Stimulated activated CD4-positive, alpha-beta T cell treated with anti-CD3 and anti-CD28 coated beads, Interleukin-1b, Interleukin-23, amount 100 ng/mL, for 24 hours (primary cell): ENCODE data around the gene GNG2.

Source experiments
- DNase-seq, 4 experiments: peaks; one replicate each; pipeline ENCODE4 v3.0.0-alpha.2; 2020; ENCODE audit warnings: low read depth in 4 of 4, low spot score in 1 of 4

Gene GNG2

DNA sequence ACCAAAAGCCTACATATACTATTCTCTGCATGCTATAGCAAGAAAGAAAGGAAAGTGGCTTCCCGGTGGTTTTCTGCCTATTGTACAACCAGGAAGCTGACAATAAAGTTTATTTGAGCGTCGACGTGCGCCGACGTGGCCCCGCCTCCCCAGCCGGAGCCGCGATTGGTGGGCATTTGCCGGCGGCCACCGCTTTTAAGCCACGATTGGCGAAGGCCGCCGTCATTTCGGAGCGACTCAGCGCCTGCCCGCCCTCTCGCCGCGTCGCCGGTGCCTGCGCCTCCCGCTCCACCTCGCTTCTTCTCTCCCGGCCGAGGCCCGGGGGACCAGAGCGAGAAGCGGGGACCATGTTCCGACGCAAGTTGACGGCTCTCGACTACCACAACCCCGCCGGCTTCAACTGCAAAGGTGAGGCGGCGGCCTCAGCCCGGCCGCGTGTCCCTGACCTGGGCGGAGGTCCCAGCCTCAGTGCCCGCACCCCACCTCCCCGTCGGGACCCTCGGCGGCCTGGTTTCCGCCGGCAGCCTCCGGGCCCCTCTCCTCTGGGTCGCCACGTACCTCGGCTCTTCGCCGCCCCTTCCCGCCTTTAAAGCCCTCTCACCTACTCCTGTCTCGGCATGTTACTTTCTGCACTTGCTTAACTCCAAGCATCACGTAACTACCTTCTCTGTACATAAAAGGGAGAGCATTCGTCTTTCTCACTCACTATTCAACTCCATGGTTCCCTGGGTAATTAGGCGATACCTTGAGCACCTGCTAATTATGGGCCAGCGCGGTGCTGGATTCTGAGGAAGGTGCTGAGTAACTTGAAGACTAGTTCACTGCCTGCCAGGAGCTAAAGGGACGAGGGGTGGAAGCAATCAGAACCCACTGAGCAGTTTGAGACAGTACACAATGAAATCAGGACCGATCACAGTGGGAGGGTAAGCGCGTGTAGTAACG, 129.2 kb downstream of the GNG2 start, which contains the start of gene RTRAF:
Gene RTRAF, plus strand, starts transcription at position 254 of the 942 bp plus-strand sequence. Its CDS starts 94 bp downstream, at position 348.
- DNase-seq: peak; percentile 76 to 88 (median 82)

DNA sequence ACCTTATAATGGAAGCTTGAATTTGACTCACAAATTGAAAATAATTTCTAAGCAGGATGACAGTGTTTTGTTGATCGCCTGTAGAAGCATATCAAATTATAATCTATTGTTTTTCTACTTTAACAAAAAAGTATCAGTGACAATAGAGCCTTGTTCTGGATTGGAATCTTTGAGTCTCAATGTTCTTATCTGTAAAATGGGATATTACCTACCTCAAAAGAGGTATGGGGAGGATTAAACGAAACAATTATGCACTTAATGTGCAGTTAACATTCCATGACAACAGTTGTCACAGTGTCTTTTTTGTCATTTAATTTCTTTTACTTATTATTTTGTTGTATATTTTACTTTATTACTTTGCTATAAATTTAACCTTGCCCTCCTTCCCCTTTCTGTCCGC, 130.1 kb downstream of the GNG2 start:
- DNase-seq: no peak

DNA sequence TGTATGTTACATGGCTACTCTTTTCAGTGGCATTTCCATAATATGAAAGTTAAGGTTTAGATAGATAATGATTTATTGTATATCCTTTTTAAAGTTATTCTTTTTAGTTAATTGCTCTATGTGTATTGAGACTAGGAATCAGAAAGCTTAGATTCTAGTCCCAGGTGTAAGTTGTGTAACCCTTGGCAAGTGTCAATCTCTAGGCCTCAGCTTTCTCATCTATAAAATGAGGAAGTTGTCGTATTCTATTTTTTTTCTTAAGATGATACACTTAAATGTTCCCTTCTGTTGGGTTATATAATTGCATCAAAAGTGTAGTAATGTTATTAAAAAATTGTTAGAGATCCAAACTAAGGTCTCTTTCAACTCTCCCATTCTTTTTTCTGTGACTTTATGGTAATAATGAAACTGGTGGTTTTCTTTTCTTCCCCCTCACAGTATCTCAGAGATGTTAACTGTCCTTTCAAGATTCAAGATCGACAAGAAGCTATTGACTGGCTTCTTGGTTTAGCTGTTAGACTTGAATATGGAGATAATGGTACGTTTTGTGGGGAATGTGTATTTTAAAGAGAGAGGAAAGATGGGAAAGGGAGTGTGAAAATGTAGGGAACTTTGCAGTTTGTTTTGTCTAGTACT, 133.0 kb downstream of the GNG2 start:
- no peak for DNase-seq

DNA sequence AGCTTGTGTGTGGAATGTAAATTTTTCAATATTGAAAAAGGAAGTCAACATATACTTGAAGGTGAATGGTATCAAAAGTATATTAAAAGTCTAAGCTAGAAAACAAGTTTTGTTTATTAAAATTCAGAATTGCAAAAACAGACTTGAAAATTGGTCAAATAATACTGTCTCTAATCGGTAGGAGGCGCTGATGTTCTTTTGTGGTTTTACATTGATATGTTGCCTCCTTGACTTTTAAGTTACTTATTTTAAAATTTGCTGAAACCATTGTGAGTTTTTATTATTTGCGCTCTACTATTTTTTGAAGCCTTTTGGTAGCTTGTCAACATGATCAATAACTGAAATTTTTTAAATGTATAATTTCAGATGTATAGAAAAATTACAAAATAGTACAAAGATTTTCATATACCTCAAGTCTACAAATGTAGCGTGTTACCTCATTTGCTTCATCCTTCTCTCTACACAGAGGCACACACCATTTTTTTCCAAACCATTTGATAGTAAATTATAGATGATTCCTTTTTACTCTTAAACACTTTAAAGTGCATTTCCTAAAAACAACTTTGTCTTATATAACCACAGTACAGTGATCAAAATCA, 135.8 kb downstream of the GNG2 start:
- no peak for DNase-seq

DNA sequence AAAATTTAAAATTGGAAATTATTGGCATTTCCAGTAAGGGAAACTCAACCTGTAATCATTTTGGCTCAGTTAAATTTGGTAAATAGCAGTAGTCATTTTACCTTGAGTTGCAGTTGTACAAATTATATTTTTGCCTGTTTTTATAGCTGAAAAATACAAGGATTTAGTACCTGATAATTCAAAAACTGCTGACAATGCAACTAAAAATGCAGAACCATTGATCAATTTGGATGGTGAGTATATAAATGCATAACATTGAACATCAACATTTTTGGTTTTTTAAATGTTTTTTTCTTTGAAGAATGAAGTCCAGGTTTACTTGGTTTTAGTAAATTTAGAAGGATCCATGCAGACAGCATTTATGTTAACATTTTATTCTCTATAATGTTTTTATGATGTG, 137.9 kb downstream of the GNG2 start:
- no peak for DNase-seq

DNA sequence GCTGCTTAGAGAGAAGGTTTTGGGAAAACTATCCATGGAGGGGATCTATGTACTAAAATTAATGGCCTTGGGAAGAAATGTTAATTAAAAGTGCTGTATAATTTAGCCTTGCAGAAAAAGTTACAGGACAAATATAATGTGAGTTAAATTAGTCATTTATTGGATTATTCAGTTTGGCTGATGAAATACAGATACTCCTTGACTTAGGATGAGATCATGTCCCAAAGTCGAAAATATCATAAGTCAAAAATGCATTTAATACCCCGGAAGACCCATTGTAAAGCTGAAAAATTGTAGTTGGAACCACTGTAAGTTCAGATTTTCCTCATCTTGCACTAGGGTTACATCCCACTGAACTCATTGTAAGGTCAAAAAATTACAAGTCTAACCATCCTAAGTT, 138.7 kb downstream of the GNG2 start:
- DNase-seq: no peak

DNA sequence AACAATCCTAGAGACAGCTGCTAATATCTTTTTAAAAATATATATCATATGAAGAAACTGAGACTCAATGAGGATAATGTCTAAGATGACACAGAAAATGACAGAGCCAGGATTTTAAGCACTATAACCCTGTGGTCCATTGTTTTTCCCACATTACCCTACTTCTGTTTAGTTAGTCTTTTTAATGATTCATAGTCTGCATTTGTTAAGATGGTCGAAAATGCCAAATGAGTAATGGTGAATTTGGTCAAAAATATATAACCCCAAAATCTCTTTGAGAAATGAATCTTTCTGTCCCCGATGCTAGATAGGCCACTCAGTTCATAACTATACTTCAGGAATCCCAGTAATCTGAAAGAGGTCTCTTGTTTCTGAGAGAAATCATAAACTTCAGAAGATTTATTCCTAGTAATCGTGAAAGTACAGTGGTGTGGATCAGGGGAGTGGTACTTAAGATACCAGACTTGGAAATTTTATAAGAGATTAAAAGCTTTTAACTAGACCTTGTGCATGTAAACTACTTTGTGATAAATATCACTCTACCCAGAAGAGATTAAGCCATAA, 139.7 kb downstream of the GNG2 start:
- no peak for DNase-seq

DNA sequence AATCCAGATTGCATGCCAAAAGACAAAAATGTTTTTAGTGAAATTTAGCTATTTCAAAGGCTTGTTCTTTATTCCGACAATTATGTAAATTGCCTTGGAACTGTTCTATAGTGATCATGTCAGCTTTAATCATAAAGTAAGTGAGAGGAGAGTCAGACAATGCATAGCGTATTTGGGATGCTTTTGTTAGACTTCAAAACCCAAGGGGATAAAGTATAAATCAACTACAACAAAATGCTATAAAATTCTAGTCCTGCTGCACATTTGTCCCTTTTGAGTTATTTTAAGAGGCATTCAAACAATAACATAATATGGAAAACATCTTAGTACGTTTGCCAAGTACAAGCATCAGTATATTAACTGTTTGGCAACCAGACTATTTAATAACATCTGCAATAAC, 140.3 kb downstream of the GNG2 start:
- DNase-seq: no peak

DNA sequence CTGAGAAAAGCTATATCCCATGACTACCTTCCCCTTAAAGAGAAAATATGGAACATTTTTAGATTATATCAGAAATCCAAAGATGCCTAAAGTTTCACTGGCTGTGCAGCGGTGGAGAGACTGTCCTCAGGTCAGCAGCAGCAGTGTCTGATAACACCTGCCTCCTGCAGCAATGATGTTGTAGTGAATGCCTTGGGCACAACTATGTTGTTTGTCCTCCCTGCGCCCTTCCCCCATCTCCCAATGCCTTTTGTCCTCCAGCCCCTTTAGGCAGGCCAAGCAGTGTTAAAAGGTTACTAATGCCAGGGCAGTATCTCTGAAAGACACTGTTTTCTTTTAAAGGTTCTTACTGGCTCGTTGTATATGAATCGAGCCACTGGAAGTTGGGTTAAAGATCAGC, 142.1 kb downstream of the GNG2 start:
- no peak for DNase-seq

DNA sequence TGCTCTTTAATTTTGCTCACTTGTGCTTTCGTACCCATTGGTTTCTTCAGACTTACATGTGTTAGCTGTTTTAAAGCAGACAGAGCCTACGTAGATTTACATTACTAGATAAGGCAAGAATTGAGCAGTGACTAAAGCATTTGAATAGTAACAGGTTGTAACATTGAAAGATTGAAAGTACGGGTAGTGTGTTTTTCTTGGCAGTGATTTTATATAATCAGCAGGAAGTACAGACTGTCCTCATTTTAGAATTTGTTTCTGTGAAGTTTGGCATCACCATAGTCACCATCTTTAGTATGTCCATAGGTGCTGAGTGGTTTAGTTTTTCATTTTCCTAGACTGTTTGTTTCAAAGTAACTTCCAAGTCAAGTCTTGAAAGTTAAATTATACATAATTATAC, 142.9 kb downstream of the GNG2 start:
- no peak for DNase-seq

DNA sequence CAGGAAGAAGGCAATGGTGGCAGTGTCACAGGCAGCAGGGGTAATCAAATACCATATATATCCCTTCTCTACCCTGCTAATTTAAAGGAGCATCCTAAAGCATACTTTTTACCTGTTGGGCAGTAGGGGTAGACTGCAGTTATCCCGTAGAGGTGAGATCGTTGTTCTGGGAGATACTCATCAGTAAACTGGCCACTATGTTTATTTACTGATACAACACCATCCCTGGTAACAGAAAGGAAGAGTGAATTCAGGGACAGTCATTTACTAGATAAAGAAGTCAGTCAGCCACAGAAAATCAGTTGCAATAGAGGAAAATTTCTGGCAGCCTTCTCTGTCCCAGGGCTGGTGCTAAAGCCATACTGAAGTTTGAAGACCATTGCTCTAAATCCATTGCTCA, 145.2 kb downstream of the GNG2 start:
- no peak for DNase-seq

DNA sequence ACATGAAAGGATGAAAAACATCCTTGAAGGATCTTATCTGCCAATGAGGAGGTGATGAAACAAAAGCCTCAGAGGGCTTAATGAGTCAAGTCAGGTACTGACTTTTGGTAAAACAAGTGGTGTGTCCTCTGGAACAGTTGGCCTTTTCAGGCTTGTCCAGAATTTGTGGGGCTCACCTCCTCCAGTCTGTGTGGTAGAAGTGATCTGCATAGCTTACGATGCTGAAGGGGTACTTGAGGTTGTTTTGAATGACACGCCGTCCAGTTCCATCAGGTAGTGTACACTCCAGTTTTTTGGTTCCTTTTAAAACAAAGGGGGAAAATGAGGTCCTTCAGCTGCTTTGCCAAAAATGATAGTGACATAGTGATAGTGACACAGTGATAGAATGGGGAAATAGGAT, 145.9 kb downstream of the GNG2 start:
- no peak for DNase-seq

DNA sequence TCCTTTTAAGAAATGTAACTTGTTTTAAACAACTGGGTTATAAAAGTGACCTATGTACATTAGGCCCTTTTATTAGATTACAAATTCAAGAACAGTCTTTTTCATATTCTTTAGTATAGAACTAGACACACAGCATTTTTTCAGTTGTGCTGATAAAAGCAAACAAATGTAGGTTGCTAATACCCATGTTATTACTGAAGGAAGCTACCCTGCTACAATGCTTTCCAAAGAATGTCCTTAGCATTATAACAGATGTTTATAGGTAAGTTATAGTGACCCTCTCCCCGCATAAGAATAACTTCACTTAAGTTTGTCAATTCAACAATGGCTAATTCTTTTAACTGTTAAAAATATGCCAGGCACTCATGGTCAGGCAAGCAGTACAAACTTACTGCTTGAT, 146.8 kb downstream of the GNG2 start:
- no peak for DNase-seq

DNA sequence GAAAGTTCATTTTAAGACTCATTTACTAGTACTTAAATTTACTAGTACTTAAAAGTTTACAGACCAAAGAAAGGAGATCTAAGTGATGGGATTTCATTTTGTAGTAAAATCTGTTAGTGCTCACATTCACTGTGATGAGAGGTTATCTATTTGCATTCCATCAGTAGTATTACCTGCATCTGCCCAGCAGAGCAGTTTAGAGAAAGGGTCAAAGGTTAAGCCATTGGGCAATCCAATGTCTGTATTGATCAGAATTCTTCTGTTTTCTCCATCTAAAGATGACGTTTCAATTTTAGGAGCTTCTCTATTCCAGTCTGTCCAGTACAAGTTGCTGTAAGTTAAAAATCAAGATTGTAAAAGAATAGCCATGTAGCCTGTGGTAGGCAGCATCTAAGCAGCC, 147.2 kb downstream of the GNG2 start:
- DNase-seq: no peak

DNA sequence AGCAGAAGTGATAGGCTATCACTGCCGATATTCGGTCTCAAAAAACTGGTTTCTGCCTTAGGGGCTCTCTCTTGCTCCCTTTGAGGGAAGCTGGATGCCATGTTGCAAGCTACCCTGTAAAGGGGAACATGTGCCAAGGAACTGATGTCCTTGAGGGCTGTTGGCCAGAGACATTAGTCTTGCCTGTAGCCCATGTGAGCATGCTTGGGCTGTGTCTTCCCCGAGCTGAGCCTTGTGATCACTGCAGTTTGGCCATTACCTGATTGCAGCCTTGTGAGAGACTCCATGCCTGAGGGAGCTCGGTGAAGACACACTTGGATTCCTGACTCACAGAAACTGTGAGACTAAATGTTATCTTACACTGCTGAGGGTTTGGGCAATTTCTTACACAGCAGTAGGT, 147.7 kb downstream of the GNG2 start:
- no peak for DNase-seq

DNA sequence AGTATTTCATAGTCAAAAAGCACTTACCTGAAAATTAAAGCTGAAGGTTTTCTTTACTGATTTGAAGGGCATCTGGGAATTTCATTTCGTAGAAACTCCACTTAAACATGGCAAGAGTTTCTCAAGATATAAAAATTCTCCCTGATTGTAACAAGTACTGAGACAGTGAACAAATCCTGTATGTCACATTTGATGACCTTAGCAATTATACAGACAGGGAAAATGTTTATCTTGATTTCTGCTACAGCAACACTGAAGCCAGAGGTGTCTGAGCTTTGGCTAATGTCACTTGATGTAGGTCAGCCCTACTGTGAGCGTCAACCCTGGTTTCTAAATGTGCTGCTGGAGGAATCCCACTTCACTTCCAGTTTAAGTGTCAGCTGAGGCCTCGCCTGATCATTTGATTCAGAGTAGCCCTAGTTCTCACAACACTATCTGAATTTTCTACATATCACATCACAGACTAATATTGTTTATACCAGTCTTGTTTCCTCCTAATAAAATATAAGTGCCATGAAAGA, 149.8 kb downstream of the GNG2 start:
- DNase-seq: no peak

DNA sequence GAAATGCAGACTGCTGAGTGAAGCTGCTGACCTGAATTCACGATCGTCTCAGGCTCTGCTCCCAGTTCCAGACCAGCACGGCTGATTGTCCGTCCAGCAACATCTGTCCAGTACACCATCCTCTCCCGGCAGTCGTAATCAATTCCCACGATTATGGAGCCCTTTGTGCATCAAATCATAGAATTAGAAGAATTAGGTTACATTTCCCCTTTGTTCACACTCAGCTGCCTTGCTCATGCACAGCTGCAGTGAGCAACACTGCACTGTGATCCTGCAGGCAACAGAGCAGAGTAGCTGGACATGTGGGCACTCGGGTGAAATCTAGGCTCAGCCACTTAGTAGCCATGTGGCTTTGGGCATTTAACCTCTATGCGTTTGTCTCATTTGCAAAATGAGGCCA, 151.1 kb downstream of the GNG2 start:
- no peak for DNase-seq

DNA sequence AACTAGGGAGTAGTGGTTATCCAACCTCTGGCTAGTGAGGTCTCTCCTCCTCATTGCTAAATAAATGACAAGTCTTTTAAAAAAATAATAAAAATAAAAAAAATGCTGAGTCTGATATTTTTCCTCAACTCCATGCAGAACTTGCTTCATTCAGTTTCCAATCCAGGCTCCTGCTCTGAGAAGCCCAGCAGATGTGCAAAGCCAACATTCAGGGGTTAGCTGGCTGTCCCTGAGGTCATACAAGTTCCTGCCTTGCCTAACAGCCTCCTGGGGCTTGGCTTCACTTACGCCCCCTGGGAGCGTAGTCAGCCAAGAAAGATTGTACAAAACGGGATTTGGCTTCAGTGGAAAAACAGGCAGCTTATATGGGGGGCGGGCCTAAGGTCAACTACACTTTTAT, 152.2 kb downstream of the GNG2 start:
- DNase-seq: no peak

DNA sequence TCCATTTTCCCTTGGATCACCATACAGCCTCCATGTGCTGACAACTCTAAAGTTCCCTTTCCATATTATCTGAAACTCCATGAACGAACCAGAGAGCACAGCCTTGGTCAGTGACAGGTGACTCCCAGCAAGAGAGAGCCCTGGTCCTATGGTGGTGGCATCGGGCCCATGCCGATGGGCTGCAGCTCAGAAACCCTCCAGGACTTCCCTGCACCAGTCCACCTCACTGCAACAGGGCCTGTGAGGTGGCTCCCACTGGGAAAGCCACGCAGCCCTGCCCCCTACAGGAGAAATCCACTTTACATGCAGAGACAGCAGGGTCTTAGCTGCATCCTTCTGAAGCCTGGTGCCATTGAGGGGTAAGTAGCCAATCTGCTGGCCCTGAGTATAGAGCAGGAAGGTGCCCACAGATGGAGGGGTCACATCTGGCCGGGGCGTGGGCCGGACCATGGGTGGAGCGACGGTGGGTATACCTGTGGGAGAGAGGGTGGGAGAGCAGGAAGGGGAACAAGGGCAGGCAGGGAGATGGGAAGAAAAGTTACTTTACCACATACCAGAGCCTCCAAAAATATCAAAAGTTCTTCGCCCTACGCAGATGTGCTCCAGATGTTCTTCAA, 153.7 kb downstream of the GNG2 start:
- no peak for DNase-seq

DNA sequence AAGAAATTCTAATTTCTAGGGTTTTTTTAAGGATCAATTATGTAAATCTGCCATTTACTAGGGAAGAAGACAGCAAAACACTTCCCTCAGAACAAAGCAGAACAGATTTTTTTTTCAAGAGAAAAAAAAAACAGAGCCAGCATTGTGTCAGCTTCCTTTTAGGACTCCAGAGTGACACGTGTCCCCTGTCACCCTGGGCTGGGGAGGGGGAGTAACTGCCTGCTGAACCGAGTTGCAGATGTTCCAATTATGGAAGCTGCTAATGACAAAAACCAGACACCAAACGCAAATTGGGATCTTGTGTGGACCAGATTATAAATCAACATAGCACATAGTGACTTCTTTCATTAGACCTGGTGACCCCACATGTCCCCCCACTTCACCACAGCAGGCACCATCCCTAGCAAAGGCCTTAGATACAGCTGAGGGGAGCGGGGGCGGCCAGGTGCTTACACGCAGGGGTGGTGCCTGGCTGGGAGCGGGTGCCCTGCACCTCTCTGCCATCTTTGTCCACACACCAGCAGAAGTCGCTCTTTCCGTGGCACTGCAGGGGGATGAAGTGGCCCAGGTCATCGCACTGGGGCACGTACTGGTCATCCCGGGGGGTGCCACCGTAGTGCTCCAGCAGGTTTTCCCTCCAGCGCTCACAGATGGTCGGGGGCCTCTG, 154.3 kb downstream of the GNG2 start:
- no peak for DNase-seq
